Motor neuron (in vitro differentiated cells): ENCODE data around the gene FAIM. TPM values are rescaled to one million over a fixed set of nuclear protein-coding genes. Genes with fewer than 3 reads are reported as not detected.
"Not testable (repeated sequence)": the region's sequence is repeated elsewhere in the genome, so short reads cannot be mapped to it uniquely, and the experiment has no call there.

Source experiments
- ATAC-seq, 8 experiments: fragments of 200-7000 bp; cut with Tn5 transposase; replicated peaks in 6 of 8; 2 replicates each; pipeline ENCODE4 v1.8.0; 2021; ENCODE audit warnings: mild to moderate bottlenecking in 8 of 8, moderate library complexity in 8 of 8
- H3K27ac ChIP-seq, 2 donors: fragments of 250-450 bp; sonication (Bioruptor Pico); 2 replicates each; pipeline ENCODE4 v1.9.0; 2021; ENCODE audit warnings: antibody characterized with exemption in 2 of 2, mild to moderate bottlenecking in 2 of 2, moderate library complexity in 1 of 2
- H3K4me1 ChIP-seq, 2 donors: fragments of 250-450 bp; sonication (Bioruptor Pico); replicated peaks in 1 of 2; 2 replicates each; pipeline ENCODE4 v1.6.1; 2021; ENCODE audit warnings: antibody characterized with exemption in 2 of 2, mild to moderate bottlenecking in 2 of 2, moderate library complexity in 1 of 2
- H3K4me3 ChIP-seq, 5 donors: fragments of 250-450 bp; sonication (Bioruptor Pico); 2 replicates each; pipeline ENCODE4 v1.9.0; 2021; ENCODE audit warnings: antibody characterized with exemption in 5 of 5, mild to moderate bottlenecking in 5 of 5, moderate library complexity in 4 of 5
- WGBS, 10 experiments: fragments of 450-650 bp; shearing (Covaris generic); methylation state at CpG; one replicate each; pipeline ENCODE4 v1.0.0; 2022; 5-methylcytosine and 5-hydroxymethylcytosine counted together
- in situ Hi-C, 9 experiments: fragments of 400-800 bp; cut with MboI; loops; one replicate each; pipeline ENCODE4 v1.15.0; 2021; ENCODE audit warnings: low sequenced_read_pairs in 9 of 9, low pct_unique_long_range_greater_than_20kb in 2 of 9; ENCODE audit not compliant: unreplicated experiment in 9 of 9
- total RNA-seq, 8 experiments: library from RNA; unstranded; fragments of 300-600 nt; gene quantifications; 2 replicates each; pipeline versions ENCODE4 v1.2.3 to v1.2.4, GENCODE V29; 2022

FAIM gene
- total RNA-seq, 8 experiments from 2014 or later: 7.3 to 25.3 (median 12.7) TPM

- in situ Hi-C loops: loop anchor here in 6 of 9 experiments (10.0 to 25.0 kb wide), 2 partner anchors 321 to 323 kb away; no protein-coding TSS in a partner anchor
- no peak for ATAC-seq
- H3K4me3 ChIP-seq: no peak overlapping the region
- WGBS, 10 experiments: 25 to 83% (median 75%) methylated on average over 1 of the region's 1 CpG; no CpG with 5 or more reads in 3 of the 10 experiments
- H3K4me1 ChIP-seq: peaks cover 16 to 20% of the 10 kb centered on the region in 2 donors
- no peak overlapping the region for H3K27ac ChIP-seq
Observed at GRCh38 chr3:138591392-138591791, 17.2 kb upstream of the FAIM start.

GRCh38 chr3:138593488-138594149 lies 15.0 kb upstream of the FAIM start:
- in situ Hi-C loops: loop anchor here in 6 of 9 experiments (10.0 to 25.0 kb wide), 2 partner anchors 319 to 321 kb away; no protein-coding TSS in a partner anchor

GRCh38 chr3:138594150-138594934 lies 14.2 kb upstream of the FAIM start, which contains the start of gene CEP70:
CEP70 (minus strand) TSS chr3:138594260; CDS start chr3:138572927, 21,333 bp downstream.
- in situ Hi-C loops: loop anchor here in 6 of 9 experiments (10.0 to 25.0 kb wide), 2 partner anchors 318 to 320 kb away; no protein-coding TSS in a partner anchor
- peaks cover 16 to 20% of the 10 kb centered on the region in 2 donors for H3K4me1 ChIP-seq
- peak; percentile 90 to 97 (median 94) for ATAC-seq
- WGBS, 10 experiments: 0 to 20% (median 0%) methylated on average over 1 to 8 of the region's 52 CpGs; no CpG with 5 or more reads in 2 of the 10 experiments
- H3K27ac ChIP-seq: peak within 1 kb of the TSS; percentile 92 to 95
- peak within 1 kb of the TSS; percentile 66 to 87 (median 78) for H3K4me3 ChIP-seq

More at GRCh38 chr3:138593488-138594149, 15.0 kb upstream of the FAIM start:
- H3K4me3 ChIP-seq: peak overlapping the region; percentile 66 to 87 (median 78)
- WGBS, 10 experiments: 0 to 40% (median 8%) methylated on average over 2 to 21 of the region's 22 CpGs; no CpG with 5 or more reads in 2 of the 10 experiments
- peak overlapping the region; percentile 54 to 76 for H3K27ac ChIP-seq
- peaks cover 16 to 20% of the 10 kb centered on the region in 2 donors for H3K4me1 ChIP-seq
- ATAC-seq: peak in 1 of 8 experiments; percentile 15

- 27 to 80% (median 52%) methylated on average over 1 to 6 of the region's 6 CpGs for WGBS, 10 experiments
- in situ Hi-C loops: loop anchor here in 6 of 9 experiments (10.0 to 25.0 kb wide), 2 partner anchors 317 to 320 kb away; no protein-coding TSS in a partner anchor
- Histone ChIP-seq H3K4me1 (peaks cover 16 to 20% of the 10 kb centered on the region in 2 donors), H3K27ac (peak overlapping the region; percentile 92 to 95), H3K4me3 (peak overlapping the region; percentile 66 to 87 (median 78))
- no peak for ATAC-seq
Observed at GRCh38 chr3:138594935-138595610, 13.5 kb upstream of the FAIM start.

GRCh38 chr3:138597186-138597976 lies 11.2 kb upstream of the FAIM start:
- ATAC-seq, H3K4me3 ChIP-seq, H3K27ac ChIP-seq: not testable (repeated sequence)
- peaks cover 14 to 17% of the 10 kb centered on the region in 2 donors for H3K4me1 ChIP-seq
- 50 to 100% (median 80%) methylated on average over 1 to 6 of the region's 6 CpGs; no CpG with 5 or more reads in 1 of the 10 experiments for WGBS, 10 experiments
- in situ Hi-C loops: loop anchor here in 6 of 9 experiments (10.0 to 25.0 kb wide), 2 partner anchors 315 to 317 kb away; no protein-coding TSS in a partner anchor

GRCh38 chr3:138598534-138598933 lies 10.0 kb upstream of the FAIM start:
- no peak for ATAC-seq
- in situ Hi-C loops: loop anchor here in 6 of 9 experiments (10.0 to 25.0 kb wide), 2 partner anchors 314 to 316 kb away; no protein-coding TSS in a partner anchor
- 75 to 100% (median 96%) methylated on average over 1 to 3 of the region's 3 CpGs; no CpG with 5 or more reads in 2 of the 10 experiments for WGBS, 10 experiments

GRCh38 chr3:138600100-138600745 lies 8.3 kb upstream of the FAIM start:
- in situ Hi-C loops: loop anchor here in 2 of 9 experiments (25.0 kb wide), 1 partner anchor 312 kb away; no protein-coding TSS in a partner anchor
- 0 to 92% (median 81%) methylated on average over 2 to 8 of the region's 8 CpGs; no CpG with 5 or more reads in 2 of the 10 experiments for WGBS, 10 experiments
- H3K4me1 ChIP-seq: peaks cover 2 to 4% of the 10 kb centered on the region in 2 donors
- peak in 3 of 8 experiments; percentile 84 to 99 (median 84) for ATAC-seq
- no peak overlapping the region for H3K4me3 ChIP-seq
- no peak overlapping the region for H3K27ac ChIP-seq

More at GRCh38 chr3:138598534-138598933, 10.0 kb upstream of the FAIM start:
- Histone ChIP-seq H3K4me3 (no peak overlapping the region), H3K27ac (no peak overlapping the region), H3K4me1 (peaks cover 6 to 8% of the 10 kb centered on the region in 2 donors)

GRCh38 chr3:138601661-138602060 lies 6.9 kb upstream of the FAIM start:
- not testable (repeated sequence) for H3K4me1 ChIP-seq, ATAC-seq, H3K4me3 ChIP-seq, H3K27ac ChIP-seq
- in situ Hi-C loops: loop anchor here in 2 of 9 experiments (25.0 kb wide), 1 partner anchor 311 kb away; no protein-coding TSS in a partner anchor
- 20 to 90% (median 79%) methylated on average over 1 to 2 of the region's 2 CpGs; no CpG with 5 or more reads in 2 of the 10 experiments for WGBS, 10 experiments

GRCh38 chr3:138604106-138604595 lies 4.4 kb upstream of the FAIM start:
- 87 to 100% (median 96%) methylated on average over 1 to 5 of the region's 5 CpGs; no CpG with 5 or more reads in 3 of the 10 experiments for WGBS, 10 experiments
- in situ Hi-C loops: loop anchor here in 2 of 9 experiments (25.0 kb wide), 1 partner anchor 308 kb away; no protein-coding TSS in a partner anchor
- not testable (repeated sequence) for H3K27ac ChIP-seq, H3K4me1 ChIP-seq, ATAC-seq, H3K4me3 ChIP-seq

- no peak for ATAC-seq
- no peak overlapping the region for H3K27ac ChIP-seq
- H3K4me3 ChIP-seq: peak overlapping the region; percentile 45 to 83 (median 61)
- in situ Hi-C loops: loop anchor here in 2 of 9 experiments (25.0 kb wide), 1 partner anchor 302 kb away; no protein-coding TSS in a partner anchor
- peaks cover 5 to 10% of the 10 kb centered on the region in 2 donors for H3K4me1 ChIP-seq
- WGBS, 10 experiments: 36 to 94% (median 80%) methylated on average over 3 to 6 of the region's 6 CpGs; no CpG with 5 or more reads in 1 of the 10 experiments
Observed at GRCh38 chr3:138609898-138610266, 1.3 kb downstream of the FAIM start.

GRCh38 chr3:138615462-138615861 lies 6.9 kb downstream of the FAIM start:
- H3K4me1 ChIP-seq: no peaks in the 10 kb centered on the region
- no peak overlapping the region for H3K27ac ChIP-seq
- H3K4me3 ChIP-seq: no peak overlapping the region
- WGBS, 10 experiments: 80 to 100% (median 96%) methylated on average over 1 of the region's 1 CpG; no CpG with 5 or more reads in 2 of the 10 experiments
- in situ Hi-C loops: loop anchor here in 2 of 9 experiments (25.0 kb wide), 1 partner anchor 297 kb away; no protein-coding TSS in a partner anchor
- no peak for ATAC-seq
